Immature natural killer cell (primary cell): ENCODE results near the gene NOL8. TPM values are rescaled to one million over a fixed set of nuclear protein-coding genes. Genes with fewer than 3 reads are reported as not detected.
A peak's percentile ranks its signal among the peaks of the same experiment; 100 is the strongest.

Experiments used
- DNase-seq, 3 donors: peaks; one replicate each; pipeline ENCODE4 v3.0.0; 2022; ENCODE audit warnings: mixed read lengths in 1 of 3
- H3K27ac Mint-ChIP-seq, 6 donors: one replicate each; pipeline ENCODE4 v1.8.0; 2020; ENCODE audit warnings: mixed read lengths in 6 of 6, mild to moderate bottlenecking in 5 of 6, inconsistent platforms in 4 of 6, moderate library complexity in 3 of 6
- H3K27me3 Mint-ChIP-seq, 3 donors: one replicate each; pipeline ENCODE4 v1.8.0; 2020 to 2021; ENCODE audit warnings: low read depth in 3 of 3, mild to moderate bottlenecking in 3 of 3, mixed read lengths in 3 of 3, moderate library complexity in 3 of 3, inconsistent platforms in 1 of 3
- H3K36me3 Mint-ChIP-seq, 3 donors: one replicate each; pipeline ENCODE4 v1.8.0; 2020; ENCODE audit warnings: mixed read lengths in 3 of 3, inconsistent platforms in 2 of 3, mild to moderate bottlenecking in 2 of 3
- H3K4me1 Mint-ChIP-seq, 2 donors: one replicate each; pipeline ENCODE4 v1.8.0; 2020; ENCODE audit warnings: inconsistent platforms in 2 of 2, mild to moderate bottlenecking in 2 of 2, mixed read lengths in 2 of 2, moderate library complexity in 1 of 2
- H3K4me3 Mint-ChIP-seq, 5 donors: one replicate each; pipeline ENCODE4 v1.8.0; 2020; ENCODE audit warnings: mild to moderate bottlenecking in 5 of 5, mixed read lengths in 5 of 5, inconsistent platforms in 3 of 5, moderate library complexity in 3 of 5
- H3K9me3 Mint-ChIP-seq, 6 donors: one replicate each; pipeline ENCODE4 v1.8.0; 2020; ENCODE audit warnings: mild to moderate bottlenecking in 6 of 6, mixed read lengths in 6 of 6, inconsistent platforms in 4 of 6, moderate library complexity in 3 of 6
- polyA plus RNA-seq, 3 donors: library from polyadenylated mRNA; unstranded; fragments of 300-500 nt; fragmentation: Illumina TruSeq; gene quantifications; one replicate each; pipeline ENCODE4 v1.2.3, GENCODE V29; 2021

The NOL8 gene
- polyA plus RNA-seq, 3 donors from 2014 or later = 7.7 to 26.3 (median 10.5) TPM

DNA sequence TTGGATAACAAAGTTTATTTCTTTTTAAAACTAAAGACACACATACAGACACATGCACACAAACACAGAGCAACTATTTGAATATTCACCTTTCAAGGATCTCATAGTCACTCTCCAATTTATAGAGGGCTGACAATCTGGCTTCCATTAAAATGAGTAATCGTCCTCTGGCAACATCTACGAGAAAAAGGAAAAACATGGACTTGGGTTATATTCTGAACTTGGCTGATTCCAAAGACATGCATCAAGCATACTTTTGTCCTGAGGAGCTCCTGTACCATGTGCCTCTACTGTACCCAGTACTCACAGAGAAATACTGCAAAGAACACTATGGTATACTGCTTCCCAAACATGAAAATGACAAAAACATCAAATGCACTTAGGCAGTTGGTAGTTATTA, 47.0 kb downstream of the NOL8 start:
- Mint-ChIP-seq H3K4me1 (peaks cover 16 to 29% of the 10 kb centered on the region in 2 donors), H3K9me3 (no peaks in the 10 kb centered on the region), H3K27me3 (peaks cover 0 to 1% (median 0%) of the 10 kb centered on the region in 3 donors), H3K36me3 (peaks cover 39 to 46% (median 43%) of the 10 kb centered on the region in 3 donors), H3K27ac (peak overlapping the region in 1 of 6 donors; percentile 43), H3K4me3 (no peak overlapping the region)
- DNase-seq = no peak

DNA sequence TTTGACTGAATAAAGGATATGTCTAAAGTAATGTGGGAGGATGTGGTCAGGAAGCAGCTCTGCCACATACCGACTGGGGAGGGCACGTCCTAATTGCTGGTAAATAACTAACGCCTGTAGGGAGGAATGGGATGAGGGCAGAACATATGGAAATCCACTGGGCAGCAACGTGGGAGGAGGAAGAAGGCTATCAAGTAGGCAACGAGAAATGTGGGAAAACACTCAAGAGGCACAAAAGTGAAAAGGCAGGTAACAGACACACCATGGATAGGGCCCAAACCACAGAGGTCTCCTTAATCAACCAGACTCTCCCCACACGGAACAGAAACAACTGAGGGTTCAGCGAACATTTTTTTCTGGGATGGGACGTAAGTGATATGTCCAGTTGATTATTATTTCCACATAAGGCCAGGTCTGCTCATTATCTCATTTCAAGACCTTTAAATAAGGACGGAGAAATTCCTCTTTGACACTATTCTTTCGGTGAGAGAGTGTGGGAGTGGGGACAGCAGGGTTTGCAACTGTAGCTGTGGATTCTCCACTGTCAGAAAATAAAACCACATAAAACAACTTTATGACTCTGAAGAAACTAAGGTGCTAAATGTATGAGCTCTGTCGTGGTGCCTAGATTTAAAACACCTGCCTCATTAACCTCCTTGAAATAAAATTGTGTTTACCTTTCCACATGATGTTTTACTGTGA, 48.7 kb downstream of the NOL8 start:
- H3K36me3 Mint-ChIP-seq = peaks cover 44 to 47% (median 45%) of the 10 kb centered on the region in 3 donors
- H3K4me1 Mint-ChIP-seq = peaks cover 16 to 29% of the 10 kb centered on the region in 2 donors
- peak overlapping the region; percentile 32 to 91 (median 82) for H3K27ac Mint-ChIP-seq
- no peaks in the 10 kb centered on the region for H3K9me3 Mint-ChIP-seq
- peak overlapping the region; percentile 13 to 66 (median 61) for H3K4me3 Mint-ChIP-seq
- peaks cover 0 to 1% (median 0%) of the 10 kb centered on the region in 3 donors for H3K27me3 Mint-ChIP-seq
- no peak for DNase-seq

DNA sequence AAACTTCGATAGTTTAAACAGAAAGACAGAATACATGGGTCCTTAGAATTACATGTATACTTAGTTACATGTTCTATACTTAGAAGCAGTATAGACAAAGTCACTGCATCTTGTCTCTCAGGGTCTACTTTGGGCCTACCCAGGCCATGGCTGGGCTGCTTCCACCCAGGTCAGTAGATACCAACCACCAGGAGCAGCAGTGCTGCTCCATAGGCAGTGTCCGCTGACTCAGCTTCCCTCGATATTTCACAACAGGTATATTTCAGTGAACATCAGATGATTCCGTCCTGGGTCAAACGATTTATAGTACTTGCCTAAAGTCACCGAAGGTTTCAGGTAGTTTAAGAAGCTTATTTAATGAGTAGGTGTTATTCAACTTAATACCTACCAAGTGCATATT, 49.6 kb downstream of the NOL8 start:
- peak overlapping the region in 1 of 5 donors; percentile 17 for H3K4me3 Mint-ChIP-seq
- H3K9me3 Mint-ChIP-seq = no peaks in the 10 kb centered on the region
- peaks cover 48 to 54% (median 51%) of the 10 kb centered on the region in 3 donors for H3K36me3 Mint-ChIP-seq
- peaks cover 16 to 29% of the 10 kb centered on the region in 2 donors for H3K4me1 Mint-ChIP-seq
- H3K27ac Mint-ChIP-seq = peak overlapping the region in 3 of 6 donors; percentile 76 to 91 (median 87)
- DNase-seq = no peak
- peaks cover 0 to 1% (median 0%) of the 10 kb centered on the region in 3 donors for H3K27me3 Mint-ChIP-seq

DNA sequence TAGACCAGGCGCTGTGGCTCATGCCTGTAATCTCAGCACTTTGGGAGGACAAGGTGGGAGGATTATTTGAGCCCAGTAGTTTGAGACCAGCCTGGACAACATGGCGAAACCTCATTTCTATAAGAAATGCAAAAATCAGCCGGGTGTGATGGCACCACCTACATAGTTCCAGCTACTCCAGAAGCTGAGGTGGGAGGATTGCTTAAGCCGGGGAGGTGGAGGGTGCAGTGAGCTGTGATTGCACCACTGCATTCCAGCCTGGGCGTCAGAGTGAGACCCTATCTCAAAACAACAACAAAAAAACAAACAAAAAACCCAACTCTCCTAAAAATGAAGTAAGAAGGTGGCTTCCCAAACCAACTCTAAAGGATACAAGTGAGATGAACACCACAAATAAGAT, 54.6 kb downstream of the NOL8 start:
- H3K4me3 Mint-ChIP-seq = no peak overlapping the region
- no peak for DNase-seq
- H3K27ac Mint-ChIP-seq = no peak overlapping the region
- peaks cover 24 to 64% (median 56%) of the 10 kb centered on the region in 3 donors for H3K36me3 Mint-ChIP-seq
- no peaks in the 10 kb centered on the region for H3K27me3 Mint-ChIP-seq
- H3K4me1 Mint-ChIP-seq = peaks cover 0 to under 1% of the 10 kb centered on the region in 2 donors
- no peaks in the 10 kb centered on the region for H3K9me3 Mint-ChIP-seq

DNA sequence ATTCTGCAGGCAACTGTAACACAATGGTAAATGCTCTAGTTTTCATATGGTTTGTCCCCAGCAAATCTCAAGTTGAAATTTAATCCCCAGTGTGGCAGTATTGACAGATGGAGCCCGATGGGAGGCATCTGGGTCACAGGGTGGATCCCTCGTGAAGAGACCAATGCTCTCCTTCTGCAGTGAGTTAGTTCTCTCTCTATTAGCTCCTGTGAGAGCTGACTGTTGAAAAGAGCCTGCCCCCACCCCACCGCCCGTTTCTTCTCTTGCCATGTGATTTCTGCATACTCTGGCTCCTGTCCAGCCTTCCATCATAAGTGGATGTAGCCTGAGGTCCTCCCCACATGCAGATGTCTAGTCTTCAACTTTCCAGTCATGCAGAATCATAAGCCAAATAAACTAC, 58.7 kb downstream of the NOL8 start:
- H3K4me3 Mint-ChIP-seq = no peak overlapping the region
- H3K27ac Mint-ChIP-seq = peak overlapping the region in 1 of 6 donors; percentile 7
- no peaks in the 10 kb centered on the region for H3K4me1 Mint-ChIP-seq
- H3K9me3 Mint-ChIP-seq = no peaks in the 10 kb centered on the region
- no peak for DNase-seq
- H3K27me3 Mint-ChIP-seq = no peaks in the 10 kb centered on the region
- peaks cover 23 to 76% (median 56%) of the 10 kb centered on the region in 3 donors for H3K36me3 Mint-ChIP-seq

DNA sequence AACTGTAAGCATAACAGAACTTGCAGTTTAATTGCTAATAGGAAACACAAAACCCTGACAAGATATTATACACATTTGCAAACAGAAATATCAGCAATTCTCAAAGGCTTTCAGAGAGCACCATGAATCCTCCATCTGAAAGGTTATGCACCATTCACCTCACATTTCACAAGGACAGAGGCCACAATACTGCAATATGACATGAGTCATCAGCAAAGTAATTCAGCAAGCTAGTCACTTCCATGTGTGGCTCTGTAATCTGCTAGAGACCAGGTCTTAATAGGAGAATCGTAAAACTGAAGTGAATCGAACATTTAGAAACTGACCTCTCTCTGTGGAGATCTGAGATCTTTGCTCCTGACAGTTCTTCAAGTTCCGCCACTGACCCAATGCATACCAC, 60.0 kb downstream of the NOL8 start:
- no peak for DNase-seq
- no peaks in the 10 kb centered on the region for H3K9me3 Mint-ChIP-seq
- H3K27me3 Mint-ChIP-seq = no peaks in the 10 kb centered on the region
- no peaks in the 10 kb centered on the region for H3K4me1 Mint-ChIP-seq
- no peak overlapping the region for H3K4me3 Mint-ChIP-seq
- H3K36me3 Mint-ChIP-seq = peaks cover 22 to 68% (median 47%) of the 10 kb centered on the region in 3 donors
- H3K27ac Mint-ChIP-seq = no peak overlapping the region

DNA sequence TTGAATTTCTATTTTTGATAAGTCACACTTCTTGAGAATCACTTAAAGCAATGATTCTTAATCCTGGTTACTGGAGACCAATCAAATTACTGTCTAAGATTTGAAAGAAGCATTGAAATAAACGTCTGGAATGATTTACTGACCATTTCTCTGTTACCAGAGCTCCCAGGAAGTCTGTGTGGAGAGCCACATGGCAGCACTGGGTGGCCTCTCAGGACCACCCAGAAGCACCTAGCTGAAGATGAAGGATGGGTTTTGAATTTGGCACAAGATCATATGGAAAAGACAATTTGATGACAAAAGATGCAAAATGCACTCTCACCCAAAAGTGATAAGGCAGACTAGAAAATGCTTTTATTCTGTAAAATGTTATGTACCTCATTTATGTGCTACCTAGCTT, 62.0 kb downstream of the NOL8 start:
- no peak for DNase-seq
- Mint-ChIP-seq H3K27me3 (peaks cover 0 to 2% (median 0%) of the 10 kb centered on the region in 3 donors), H3K9me3 (no peaks in the 10 kb centered on the region), H3K36me3 (peaks cover 31 to 68% (median 36%) of the 10 kb centered on the region in 3 donors), H3K4me1 (no peaks in the 10 kb centered on the region), H3K4me3 (no peak overlapping the region), H3K27ac (peak overlapping the region in 2 of 6 donors; percentile 3 to 5)

DNA sequence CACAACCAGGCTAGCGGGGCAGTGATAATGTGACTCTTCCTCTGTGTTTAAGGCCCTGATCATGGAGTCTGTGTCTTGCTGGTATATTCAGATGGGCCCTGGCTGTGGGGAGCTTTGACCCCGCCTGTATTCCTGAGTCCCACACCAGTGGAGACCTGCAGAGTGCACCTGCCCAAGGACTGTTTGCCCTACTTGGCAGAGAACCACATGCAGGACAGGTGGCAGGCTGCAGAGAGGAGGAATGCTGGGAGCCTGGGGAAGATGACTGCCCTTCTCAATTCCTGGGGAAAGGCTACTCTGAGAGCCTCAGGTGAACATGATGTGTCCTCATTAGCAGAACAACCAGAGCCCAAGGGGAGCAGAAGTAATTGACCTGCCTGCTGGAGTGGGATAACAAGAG, 67.8 kb downstream of the NOL8 start:
- no peak overlapping the region for H3K27ac Mint-ChIP-seq
- no peak overlapping the region for H3K4me3 Mint-ChIP-seq
- peaks cover 27 to 64% (median 36%) of the 10 kb centered on the region in 3 donors for H3K36me3 Mint-ChIP-seq
- H3K9me3 Mint-ChIP-seq = no peaks in the 10 kb centered on the region
- DNase-seq = no peak
- H3K27me3 Mint-ChIP-seq = peaks cover 0 to 2% (median 0%) of the 10 kb centered on the region in 3 donors
- no peaks in the 10 kb centered on the region for H3K4me1 Mint-ChIP-seq

DNA sequence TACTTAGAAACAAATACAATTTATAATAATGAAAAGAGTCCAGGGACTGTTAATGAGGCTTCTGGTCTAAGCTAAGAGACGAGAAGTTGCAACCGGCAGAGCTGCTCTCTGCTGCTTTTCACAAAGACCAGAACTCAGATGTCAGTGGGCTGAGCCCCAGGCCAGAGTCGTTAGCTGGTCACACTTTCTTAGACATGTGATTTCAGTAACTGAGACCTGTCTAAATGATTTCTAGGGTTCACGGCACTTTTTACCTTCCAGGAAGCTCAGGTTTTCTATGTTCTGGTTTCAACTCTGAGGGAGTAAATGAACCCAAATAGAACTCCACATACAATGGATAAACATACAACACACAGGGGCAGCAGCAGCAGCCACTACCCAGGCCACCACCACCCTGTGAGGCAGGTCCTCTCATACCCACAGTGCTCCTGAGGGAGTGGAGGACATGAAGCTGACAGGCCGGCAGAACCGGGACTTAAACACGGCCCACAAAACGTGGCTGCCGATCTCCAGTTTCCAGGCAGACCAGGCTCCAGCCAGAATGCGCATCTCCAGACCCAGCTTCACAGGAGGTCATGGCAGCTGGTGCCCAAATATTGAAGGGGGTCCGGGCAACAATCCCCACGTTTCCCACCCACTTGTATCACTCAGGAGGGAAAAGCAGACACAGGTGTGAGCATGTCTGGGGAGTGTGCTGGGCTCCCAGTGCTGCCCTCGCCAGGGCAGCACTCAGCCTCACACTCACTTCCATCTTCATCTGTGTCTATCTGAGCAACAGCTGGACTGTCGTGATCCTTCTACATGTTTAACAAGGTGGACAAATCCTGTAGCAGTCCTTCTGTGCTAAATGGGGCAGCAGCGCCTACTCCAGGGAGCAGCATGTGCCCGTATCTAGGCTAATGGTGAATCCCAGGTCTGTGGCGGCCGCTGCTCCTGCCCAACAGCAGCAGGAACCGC, 70.5 kb downstream of the NOL8 start:
- peaks cover 0 to 2% (median 0%) of the 10 kb centered on the region in 3 donors for H3K27me3 Mint-ChIP-seq
- no peak for DNase-seq
- no peaks in the 10 kb centered on the region for H3K9me3 Mint-ChIP-seq
- no peaks in the 10 kb centered on the region for H3K4me1 Mint-ChIP-seq
- H3K36me3 Mint-ChIP-seq = peaks cover 27 to 76% (median 37%) of the 10 kb centered on the region in 3 donors
- no peak overlapping the region for H3K4me3 Mint-ChIP-seq
- H3K27ac Mint-ChIP-seq = no peak overlapping the region

DNA sequence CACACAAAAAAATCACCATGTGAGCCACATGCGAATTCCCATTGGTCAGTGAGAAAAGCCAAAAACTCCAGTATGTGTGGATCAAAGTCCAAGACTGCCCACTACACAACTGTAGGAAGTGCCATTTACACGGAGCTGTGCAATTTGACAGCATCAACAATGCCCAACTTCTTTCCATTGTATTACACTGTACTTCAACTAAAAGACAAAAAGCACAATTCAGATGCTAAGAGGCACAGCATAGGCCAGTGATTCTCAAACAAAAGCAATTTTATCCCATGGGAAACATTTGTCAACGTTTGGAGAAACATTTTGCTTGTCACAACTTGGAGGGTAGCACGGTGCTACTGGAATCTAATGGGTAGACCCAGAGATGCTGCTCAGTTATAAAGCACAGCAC, 71.5 kb downstream of the NOL8 start:
- Mint-ChIP-seq H3K27me3 (peaks cover 0 to 1% (median 0%) of the 10 kb centered on the region in 3 donors), H3K4me1 (no peaks in the 10 kb centered on the region), H3K27ac (peak overlapping the region in 1 of 6 donors; percentile 22), H3K9me3 (no peaks in the 10 kb centered on the region), H3K4me3 (no peak overlapping the region), H3K36me3 (peaks cover 35 to 77% (median 35%) of the 10 kb centered on the region in 3 donors)
- DNase-seq = no peak

DNA sequence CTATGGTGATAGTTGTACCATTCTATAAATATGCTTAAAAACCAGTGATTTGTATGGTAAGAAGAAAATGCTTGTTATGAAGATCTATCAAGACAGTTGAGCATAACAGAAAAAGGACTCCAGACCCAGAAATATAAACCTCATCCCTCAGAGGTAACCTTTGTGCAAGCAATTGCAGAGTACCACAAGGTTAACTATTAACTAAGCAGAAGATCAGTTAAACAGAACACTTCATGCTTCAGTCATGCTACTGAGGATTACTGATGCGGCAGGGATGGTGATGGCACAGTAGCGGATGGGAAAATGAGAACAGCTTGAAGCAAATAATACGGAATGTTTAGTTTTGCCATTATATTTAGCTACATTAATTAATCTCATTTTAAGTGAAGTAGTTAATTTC, 77.2 kb downstream of the NOL8 start:
- Mint-ChIP-seq H3K36me3 (peaks cover 52 to 79% (median 52%) of the 10 kb centered on the region in 3 donors), H3K4me1 (no peaks in the 10 kb centered on the region), H3K27me3 (no peaks in the 10 kb centered on the region), H3K9me3 (no peaks in the 10 kb centered on the region), H3K4me3 (no peak overlapping the region), H3K27ac (no peak overlapping the region)
- DNase-seq = no peak
